HG02884 (cell line): ENCODE measurements around the gene PPP1R37.
A peak's percentile ranks its signal among the peaks of the same experiment; 100 is the strongest.

Experiments used
- ATAC-seq: cut with Tn5 transposase; IDR thresholded peaks from one replicate; pipeline ENCODE4 v1.9.1; 2021; ENCODE audit warnings: mild to moderate bottlenecking, moderate library complexity; ENCODE audit not compliant: unreplicated experiment

The PPP1R37 gene

GRCh38 chr19:45163751-45164460, 70.9 kb downstream of the PPP1R37 start:
- no peak for ATAC-seq

GRCh38 chr19:45164577-45165335, 71.8 kb downstream of the PPP1R37 start:
- no peak for ATAC-seq

- no peak for ATAC-seq
These were observed 73.8 kb downstream of the PPP1R37 start for GRCh38 chr19:45166723-45167252.

GRCh38 chr19:45168767-45169351, 75.9 kb downstream of the PPP1R37 start:
- no peak for ATAC-seq

GRCh38 chr19:45169602-45170001, 76.6 kb downstream of the PPP1R37 start:
- ATAC-seq: no peak

- no peak for ATAC-seq
These were observed 77.4 kb downstream of the PPP1R37 start for GRCh38 chr19:45170146-45171106.

GRCh38 chr19:45171211-45171623, 78.2 kb downstream of the PPP1R37 start:
- ATAC-seq: no peak

- ATAC-seq: no peak
These were observed 79.2 kb downstream of the PPP1R37 start for GRCh38 chr19:45172173-45172572.

- no peak for ATAC-seq
These were observed 79.7 kb downstream of the PPP1R37 start for GRCh38 chr19:45172611-45173208.

GRCh38 chr19:45173816-45174215, 80.8 kb downstream of the PPP1R37 start:
- no peak for ATAC-seq

- ATAC-seq: no peak
These were observed 82.8 kb downstream of the PPP1R37 start for GRCh38 chr19:45175515-45176345.

- peak; percentile 5 for ATAC-seq
These were observed 84.9 kb downstream of the PPP1R37 start, which contains the start of gene TRAPPC6A for GRCh38 chr19:45177817-45178261. TSS of gene TRAPPC6A (minus strand) at chr19:45178237. CDS start at chr19:45178218, 19 bp downstream.

- ATAC-seq: peak; percentile 76
These were observed 85.5 kb downstream of the PPP1R37 start, which contains the start of gene BLOC1S3 for GRCh38 chr19:45178262-45179071. TSS of gene BLOC1S3 (plus strand) at chr19:45178784. CDS start at chr19:45179297, 513 bp downstream.

- no peak for ATAC-seq
These were observed 86.3 kb downstream of the PPP1R37 start for GRCh38 chr19:45179072-45179891.

GRCh38 chr19:45179892-45180370, 87.0 kb downstream of the PPP1R37 start:
- ATAC-seq: no peak

GRCh38 chr19:45180936-45181335, 88.0 kb downstream of the PPP1R37 start:
- no peak for ATAC-seq

- no peak for ATAC-seq
These were observed 89.8 kb downstream of the PPP1R37 start for GRCh38 chr19:45182758-45183157.
